ENCODE data around the gene SP5.

- TF ChIP-seq EZH2 (IDR thresholded peaks at IDR 0.05; ENCODE audit: borderline replicate concordance, low read depth, low read length, severe bottlenecking) (no peak), CTCF (IDR thresholded peaks at IDR 0.05; ENCODE audit: extremely low read depth in 1 of 2, insufficient read depth in 1 of 2, low read depth in 1 of 2, low read length in 2 of 2) (no peak), POLR2A (IDR thresholded peaks at IDR 0.05; ENCODE audit: low read depth, low read length) (no peak), MAX (IDR thresholded peaks at IDR 0.05; ENCODE audit: insufficient read depth, insufficient read length) (no peak)
Measured at GRCh38 chr2:170710609-170710979, 4.5 kb upstream of the SP5 start.

All from endothelial cell of umbilical vein (primary cell).